ENCODE measurements around the gene ACSF3. TPM values are rescaled to one million over a fixed set of nuclear protein-coding genes. Genes with fewer than 3 reads are reported as not detected.

The ACSF3 gene
- total RNA-seq, 2 experiments from 2014 or later = 112 to 143 TPM

GRCh38 chr16:89160977-89161701, 67.5 kb downstream of the ACSF3 start:
- TF ChIP-seq CTCF (conservative IDR thresholded peaks at IDR 0.05; ENCODE audit: low read length) = no peak
- no peak for TF ChIP-seq EZH2phosphoT487 (IDR thresholded peaks at IDR 0.05; ENCODE audit: borderline replicate concordance, low read depth, low read length)
- Histone ChIP-seq H3K4me1 (ENCODE audit: insufficient read depth, low read length, poor library complexity, severe bottlenecking) (no peaks in the 10 kb centered on the region), H3K4me2 (ENCODE audit: low read length) (no peak overlapping the region), H2AFZ (ENCODE audit: low read length) (no peak overlapping the region), H3K36me3 (ENCODE audit: insufficient read depth, low read length) (no peaks in the 10 kb centered on the region), H3K79me2 (ENCODE audit: insufficient read depth, low read depth, low read length) (no peaks in the 10 kb centered on the region), H3K27ac (ENCODE audit: low read depth, low read length, poor library complexity, severe bottlenecking) (no peak overlapping the region), H4K20me1 (ENCODE audit: insufficient read depth, low read length) (no peaks in the 10 kb centered on the region), H3K9me2 (ENCODE audit: insufficient read depth, low read length) (no peaks in the 10 kb centered on the region), H3K4me3 (ENCODE audit: low read depth, low read length, poor library complexity, severe bottlenecking) (no peak overlapping the region), H3K9me3 (ENCODE audit: low read length) (0 out of 2 replicates have a peak, but pooled peaks cover 5% of the 10 kb centered on the region)
- BruUV-seq (replicated peaks) = no TSS peak
- no peak for DNase-seq (ENCODE audit: low spot score)
- POLR2A ChIA-PET = no interaction called here
- CTCF ChIA-PET (ENCODE audit: unreplicated experiment) = no interaction called here
- intact Hi-C loops (cut with micrococcal nuclease; ENCODE audit: unreplicated experiment) = no loop called here

- ChIA-PET CTCF (ENCODE audit: unreplicated experiment) (no interaction called here), POLR2A (no interaction called here)
- TF ChIP-seq CTCF (conservative IDR thresholded peaks at IDR 0.05; ENCODE audit: low read length) (no peak), EZH2phosphoT487 (IDR thresholded peaks at IDR 0.05; ENCODE audit: borderline replicate concordance, low read depth, low read length) (no peak)
- Histone ChIP-seq H2AFZ (ENCODE audit: low read length) (no peak overlapping the region), H3K4me2 (ENCODE audit: low read length) (no peak overlapping the region), H3K9me2 (ENCODE audit: insufficient read depth, low read length) (no peaks in the 10 kb centered on the region), H4K20me1 (ENCODE audit: insufficient read depth, low read length) (no peaks in the 10 kb centered on the region), H3K4me3 (ENCODE audit: low read depth, low read length, poor library complexity, severe bottlenecking) (no peak overlapping the region), H3K27ac (ENCODE audit: low read depth, low read length, poor library complexity, severe bottlenecking) (no peak overlapping the region), H3K9me3 (ENCODE audit: low read length) (0 out of 2 replicates have a peak, but pooled peaks cover 5% of the 10 kb centered on the region), H3K4me1 (ENCODE audit: insufficient read depth, low read length, poor library complexity, severe bottlenecking) (peaks cover 2% of the 10 kb centered on the region), H3K79me2 (ENCODE audit: insufficient read depth, low read depth, low read length) (no peaks in the 10 kb centered on the region), H3K36me3 (ENCODE audit: insufficient read depth, low read length) (no peaks in the 10 kb centered on the region)
- DNase-seq (ENCODE audit: low spot score) = no peak
- intact Hi-C loops (cut with micrococcal nuclease; ENCODE audit: unreplicated experiment) = no loop called here
- no TSS peak for BruUV-seq (replicated peaks)
These were observed 68.4 kb downstream of the ACSF3 start for GRCh38 chr16:89161763-89162713.
